GM18502 (cell line): Measurements from ENCODE around the gene CSF3.

Experiments used
- ATAC-seq: cut with Tn5 transposase; IDR thresholded peaks from one replicate; pipeline ENCODE4 v1.9.1; 2021; ENCODE audit warnings: mild to moderate bottlenecking; ENCODE audit not compliant: unreplicated experiment, poor library complexity

The CSF3 gene

GRCh38 chr17:40059729-40060475 lies 44.7 kb downstream of the CSF3 start:
- ATAC-seq = no peak

- no peak for ATAC-seq
Observed at GRCh38 chr17:40060887-40061608, 45.8 kb downstream of the CSF3 start.

GRCh38 chr17:40061609-40062038 lies 46.4 kb downstream of the CSF3 start:
- no peak for ATAC-seq

- peak; percentile 74 for ATAC-seq
Observed at GRCh38 chr17:40062329-40063186, 47.3 kb downstream of the CSF3 start, which contains the start of gene THRA. TSS of gene THRA (plus strand) at chr17:40062965. CDS start at chr17:40074489, 11,524 bp downstream.

- peak; percentile 27 for ATAC-seq
Observed at GRCh38 chr17:40063187-40063771, 48.0 kb downstream of the CSF3 start.

GRCh38 chr17:40063901-40064531 lies 48.8 kb downstream of the CSF3 start:
- ATAC-seq = no peak

GRCh38 chr17:40064971-40065768 lies 49.9 kb downstream of the CSF3 start:
- no peak for ATAC-seq

GRCh38 chr17:40065769-40066510 lies 50.7 kb downstream of the CSF3 start:
- ATAC-seq = no peak
